RWPE2 (cell line): ENCODE results near the gene ROBO1.
"Not testable (repeated sequence)": the region's sequence is repeated elsewhere in the genome, so short reads cannot be mapped to it uniquely, and the experiment has no call there.

ENCODE experiments used
- ATAC-seq: fragments of 200-7000 bp; cut with Tn5 transposase; 3 replicates; pipeline ENCODE4 v1.9.1; 2021; ENCODE audit warnings: low read depth
- DNase-seq: peaks from one replicate; pipeline ENCODE4 v3.0.0-alpha.2; 2020; ENCODE audit warnings: low spot score
- H3K27ac ChIP-seq: fragments of 450-650 bp; 2 replicates; pipeline ENCODE4 v1.5.1; 2017; ENCODE audit warnings: mild to moderate bottlenecking; ENCODE audit not compliant: poor library complexity, severe bottlenecking
- H3K27me3 ChIP-seq: fragments of 250-450 bp; sonication (Bioruptor Pico); 2 replicates; pipeline ENCODE4 v1.5.1; 2021; ENCODE audit warnings: mild to moderate bottlenecking, moderate library complexity; ENCODE audit not compliant: insufficient read depth, poor library complexity, severe bottlenecking
- H3K36me3 ChIP-seq: fragments of 250-450 bp; sonication (Bioruptor Pico); 2 replicates; pipeline ENCODE4 v1.5.1; 2020; ENCODE audit warnings: low read depth, mild to moderate bottlenecking, moderate library complexity
- H3K4me1 ChIP-seq: fragments of 250-450 bp; sonication (Bioruptor Pico); 2 replicates; pipeline ENCODE4 v1.5.1; 2021; ENCODE audit warnings: mild to moderate bottlenecking, moderate library complexity; ENCODE audit not compliant: insufficient read depth, poor library complexity, severe bottlenecking
- H3K4me3 ChIP-seq: fragments of 250-450 bp; sonication (Bioruptor Pico); 2 replicates; pipeline ENCODE4 v1.5.1; 2021; ENCODE audit warnings: mild to moderate bottlenecking, moderate library complexity; ENCODE audit not compliant: severe bottlenecking
- H3K9me3 ChIP-seq: fragments of 250-450 bp; sonication (Bioruptor Pico); 2 replicates; pipeline ENCODE4 v1.5.1; 2021; ENCODE audit warnings: mild to moderate bottlenecking, moderate library complexity; ENCODE audit not compliant: severe bottlenecking
- CTCF ChIP-seq: fragments of 450-650 bp; IDR thresholded peaks from one replicate; pipeline ENCODE4 v1.5.1; 2017; ENCODE audit warnings: mild to moderate bottlenecking, moderate library complexity; ENCODE audit not compliant: poor library complexity, severe bottlenecking

ROBO1 gene

GRCh38 chr3:78751266-78751665 lies 1016.5 kb downstream of the ROBO1 start:
- H3K27me3 ChIP-seq, result no peaks in the 10 kb centered on the region
- no peak for TF ChIP-seq CTCF
- H3K36me3 ChIP-seq, result no peaks in the 10 kb centered on the region
- no peaks in the 10 kb centered on the region for H3K9me3 ChIP-seq
- H3K4me1 ChIP-seq, result peaks cover 20% of the 10 kb centered on the region
- no peak overlapping the region for H3K27ac ChIP-seq
- no peak overlapping the region for H3K4me3 ChIP-seq
- ATAC-seq (peak; percentile 72), DNase-seq (no peak)

GRCh38 chr3:78750291-78750690 lies 1017.5 kb downstream of the ROBO1 start:
- not testable (repeated sequence) for ATAC-seq, H3K27ac ChIP-seq, H3K27me3 ChIP-seq, H3K9me3 ChIP-seq, H3K36me3 ChIP-seq, H3K4me3 ChIP-seq, DNase-seq
- peaks cover 20% of the 10 kb centered on the region for H3K4me1 ChIP-seq

GRCh38 chr3:78749056-78749455 lies 1018.7 kb downstream of the ROBO1 start:
- no peak for TF ChIP-seq CTCF
- ATAC-seq (no peak), DNase-seq (no peak)
- H3K27ac ChIP-seq, result no peak overlapping the region
- H3K36me3 ChIP-seq, result no peaks in the 10 kb centered on the region
- peaks cover 14% of the 10 kb centered on the region for H3K4me1 ChIP-seq
- H3K27me3 ChIP-seq, result no peaks in the 10 kb centered on the region
- H3K4me3 ChIP-seq, result no peak overlapping the region
- no peaks in the 10 kb centered on the region for H3K9me3 ChIP-seq

GRCh38 chr3:78745847-78746246 lies 1022.0 kb downstream of the ROBO1 start:
- no peak for TF ChIP-seq CTCF
- no peaks in the 10 kb centered on the region for H3K27me3 ChIP-seq
- H3K36me3 ChIP-seq, result no peaks in the 10 kb centered on the region; the same call in 1 of the 2 replicates
- H3K4me1 ChIP-seq, result no peaks in the 10 kb centered on the region
- DNase-seq, result no peak
- H3K4me3 ChIP-seq, result no peak overlapping the region
- no peaks in the 10 kb centered on the region for H3K9me3 ChIP-seq
- no peak for ATAC-seq
- no peak overlapping the region for H3K27ac ChIP-seq

GRCh38 chr3:78742491-78742890 lies 1025.3 kb downstream of the ROBO1 start:
- Histone ChIP-seq H3K9me3 (no peaks in the 10 kb centered on the region), H3K36me3 (no peaks in the 10 kb centered on the region; the same call in 1 of the 2 replicates), H3K4me3 (no peak overlapping the region), H3K27me3 (no peaks in the 10 kb centered on the region), H3K27ac (no peak overlapping the region), H3K4me1 (peaks cover 14% of the 10 kb centered on the region)
- no peak for TF ChIP-seq CTCF
- ATAC-seq (no peak), DNase-seq (no peak)
